G401 (cell line): ENCODE data around the gene RAB6B. TPM values are rescaled to one million over a fixed set of nuclear protein-coding genes. Genes with fewer than 3 reads are reported as not detected.
A peak's percentile ranks its signal among the peaks of the same experiment; 100 is the strongest.

Experiments used
- DNase-seq: peaks from one replicate; pipeline ENCODE4 v3.0.0-alpha.2; 2015; ENCODE audit warnings: low spot score
- in situ Hi-C: cut with HindIII; loops from 2 replicates; pipeline ENCODE4 v1.10.0; 2016; ENCODE audit warnings: low sequenced_read_pairs, mixed read lengths
- total RNA-seq: library from RNA; depleted of rRNA; stranded (reverse); fragments of >200 nt; shearing (Covaris generic); gene quantifications from 2 replicates; pipeline ENCODE4 v1.2.3, GENCODE V29; 2014

The RAB6B gene
- total RNA-seq, 1 experiment from 2014 or later: 2.5 TPM

DNA sequence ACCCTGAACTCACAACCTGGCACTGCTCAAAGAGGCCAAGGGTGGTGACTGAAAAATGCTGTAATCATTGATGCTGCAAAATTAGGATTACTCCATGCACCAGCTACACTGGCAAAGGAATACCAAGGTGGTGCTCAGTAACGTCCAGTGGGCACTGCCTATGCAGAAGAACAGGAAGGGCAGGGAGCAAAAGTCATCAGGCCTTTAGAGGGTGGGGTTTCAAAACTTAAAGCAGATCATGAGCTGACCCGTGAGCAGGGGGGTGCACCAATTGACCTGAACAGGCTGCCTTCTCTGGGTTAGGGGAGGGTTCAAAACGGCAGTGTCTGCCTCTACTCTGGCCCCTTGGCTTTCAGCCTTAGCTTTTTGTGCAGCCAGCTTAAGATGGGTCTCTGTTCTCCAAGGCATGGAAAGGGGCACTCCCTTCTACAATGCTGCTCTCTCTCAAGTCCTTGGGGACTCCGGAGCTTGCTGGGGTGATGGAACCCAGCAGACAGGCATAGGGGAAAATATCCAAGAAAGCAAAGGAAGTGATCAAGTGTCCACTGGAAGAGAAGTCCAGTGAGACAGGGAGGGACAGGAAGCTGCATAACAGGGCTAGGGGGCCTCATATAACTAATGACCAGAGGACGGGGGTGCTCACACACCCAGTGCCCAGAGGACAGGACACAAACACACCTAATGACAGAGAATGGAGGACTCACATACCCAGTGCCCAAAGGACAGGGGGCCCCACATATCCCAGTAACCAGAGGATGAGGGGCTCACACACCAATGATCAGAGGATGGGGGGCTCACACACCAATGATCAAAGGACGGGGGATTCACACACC is 11.4 kb downstream of the RAB6B start:
- no peak for DNase-seq

DNA sequence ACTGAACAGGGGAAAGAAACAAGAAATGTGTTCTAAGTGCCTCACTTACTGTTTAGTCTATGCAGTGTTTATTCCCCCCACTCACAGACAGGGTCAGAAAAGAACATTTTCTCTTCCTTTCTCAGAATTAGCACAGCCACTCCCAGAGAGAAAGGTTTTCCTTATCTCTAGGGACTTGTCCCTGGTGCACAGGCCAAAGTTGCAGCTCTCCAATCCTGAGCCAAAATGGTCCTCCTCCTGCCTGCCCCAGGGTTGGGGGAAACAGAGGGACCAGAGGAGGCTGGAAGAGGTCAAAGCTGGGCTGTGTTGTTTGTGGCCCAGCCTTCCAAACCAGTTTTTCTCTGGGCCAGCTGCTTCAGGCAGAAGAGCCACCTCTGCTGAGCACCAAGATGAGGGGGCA is 12.0 kb downstream of the RAB6B start:
- in situ Hi-C loops: no loop called here
- DNase-seq: no peak

More for the DNA sequence above, 11.4 kb downstream of the RAB6B start:
- in situ Hi-C loops: no loop called here

DNA sequence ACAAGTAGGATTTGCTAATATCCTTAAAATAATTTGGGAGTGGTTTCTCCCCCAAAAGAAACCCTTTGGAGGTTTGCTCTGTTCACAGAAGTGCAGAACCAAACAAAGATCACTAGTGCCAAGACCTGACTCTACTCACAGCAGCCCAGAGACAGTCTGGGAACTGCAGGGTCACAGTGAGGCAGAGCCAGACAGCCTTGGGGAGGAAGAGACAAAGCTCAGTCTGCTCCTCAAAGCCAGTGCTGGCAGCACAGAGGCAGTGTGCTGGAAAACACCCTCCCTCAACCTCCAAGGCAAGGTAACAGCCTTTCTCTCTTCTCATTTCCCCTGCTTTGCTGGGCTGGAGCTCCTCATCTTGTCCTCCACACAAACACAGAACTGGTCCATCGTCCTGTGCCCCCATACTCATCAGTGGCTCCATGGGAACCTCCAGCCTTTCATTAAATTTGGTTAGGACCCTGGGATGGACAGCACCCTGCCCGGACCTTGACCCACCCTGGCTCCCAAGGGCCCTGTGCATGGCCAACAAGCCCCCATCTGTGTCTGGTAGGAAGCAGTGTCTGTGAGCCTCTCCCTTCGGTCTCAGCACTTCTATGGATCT is 12.6 kb downstream of the RAB6B start:
- no peak for DNase-seq
- in situ Hi-C loops: no loop called here

DNA sequence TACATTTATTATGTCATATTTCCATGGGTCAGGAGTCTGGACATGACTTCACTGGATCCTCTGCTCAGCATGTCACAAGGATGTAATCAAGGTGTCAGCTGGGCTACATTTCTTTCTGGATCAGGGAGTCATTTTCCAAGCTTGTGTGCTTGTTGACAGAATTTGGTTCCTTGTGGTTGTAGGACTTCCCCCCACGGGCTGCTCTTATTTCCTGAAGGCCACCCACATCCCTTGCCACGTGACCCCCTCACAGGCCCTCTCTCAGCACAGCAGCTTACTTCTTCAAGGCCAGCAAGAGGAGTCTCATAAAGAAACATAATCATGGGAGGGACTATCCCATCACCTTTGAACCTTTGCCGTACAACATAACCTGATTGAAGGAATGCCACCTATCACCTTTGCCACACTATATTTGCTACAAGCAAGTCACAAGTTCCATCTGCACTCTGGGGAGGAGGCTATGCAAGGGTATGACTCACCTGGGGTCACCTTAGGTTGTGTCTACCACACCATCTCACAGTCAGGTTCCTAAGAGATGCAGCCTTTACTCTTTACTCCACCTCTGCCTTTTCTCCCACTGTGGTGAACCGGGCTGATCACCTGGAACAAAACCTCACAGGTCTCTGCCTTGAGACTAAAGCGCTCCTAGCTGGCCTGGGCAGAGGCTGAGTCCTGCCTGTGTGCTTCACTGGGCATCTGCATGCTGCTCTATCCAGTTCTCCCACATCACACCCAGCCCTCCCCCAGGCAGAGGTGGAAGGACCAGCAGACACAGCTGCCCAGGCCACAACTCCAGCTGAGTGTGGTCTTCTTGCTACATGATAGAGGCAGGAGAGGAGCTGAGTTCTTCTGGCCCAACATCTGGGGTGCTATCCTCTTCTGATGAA is 13.5 kb downstream of the RAB6B start:
- in situ Hi-C loops: no loop called here

DNA sequence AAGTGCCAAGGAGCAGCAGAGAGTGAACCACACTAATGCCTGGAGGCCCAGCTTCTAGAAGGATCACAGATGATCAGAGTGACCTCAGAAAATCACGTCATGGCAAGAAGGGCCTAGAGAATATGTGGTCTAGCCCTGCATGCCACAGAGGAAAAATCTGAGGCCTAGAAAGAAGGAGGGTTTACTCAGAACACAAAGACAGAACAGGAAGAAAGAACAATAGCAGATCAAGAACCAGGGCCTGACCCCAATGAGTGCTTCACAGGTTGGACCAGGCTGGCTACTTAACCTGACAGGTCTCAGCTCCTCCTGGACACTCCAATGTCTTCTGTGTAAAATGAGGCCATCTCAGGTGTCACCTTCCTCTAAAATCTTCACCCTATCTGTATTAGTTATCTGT is 14.2 kb downstream of the RAB6B start:
- in situ Hi-C loops: no loop called here
- no peak for DNase-seq

More for the DNA sequence above, 13.5 kb downstream of the RAB6B start:
- no peak for DNase-seq

DNA sequence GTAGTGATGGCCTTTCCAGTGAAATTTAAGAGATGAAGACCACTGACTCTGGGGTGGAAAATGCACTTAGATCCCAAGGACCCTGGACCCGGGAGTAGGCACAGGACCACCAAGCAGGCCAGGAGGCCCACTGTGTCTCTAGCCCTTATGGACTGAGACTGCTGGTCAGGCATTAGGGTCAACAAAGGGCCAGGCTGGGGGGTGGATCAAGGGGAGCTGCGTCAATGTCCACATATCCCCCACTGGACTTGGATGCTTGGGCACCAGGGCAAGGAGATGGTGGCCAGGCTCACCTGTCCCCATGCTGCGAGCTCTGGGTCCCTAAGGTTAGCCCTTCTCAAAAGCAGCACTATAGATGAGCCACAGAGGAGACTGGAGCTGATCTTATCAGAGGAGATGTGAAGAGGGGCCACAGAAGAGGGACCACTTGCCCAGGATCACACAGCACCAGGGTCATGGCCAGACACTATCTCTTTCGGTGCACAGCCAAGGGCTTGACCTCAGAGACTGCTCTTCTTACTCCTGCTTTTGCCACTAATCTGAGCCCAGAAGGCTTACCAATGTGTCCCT is 14.7 kb downstream of the RAB6B start:
- in situ Hi-C loops: no loop called here
- no peak for DNase-seq

DNA sequence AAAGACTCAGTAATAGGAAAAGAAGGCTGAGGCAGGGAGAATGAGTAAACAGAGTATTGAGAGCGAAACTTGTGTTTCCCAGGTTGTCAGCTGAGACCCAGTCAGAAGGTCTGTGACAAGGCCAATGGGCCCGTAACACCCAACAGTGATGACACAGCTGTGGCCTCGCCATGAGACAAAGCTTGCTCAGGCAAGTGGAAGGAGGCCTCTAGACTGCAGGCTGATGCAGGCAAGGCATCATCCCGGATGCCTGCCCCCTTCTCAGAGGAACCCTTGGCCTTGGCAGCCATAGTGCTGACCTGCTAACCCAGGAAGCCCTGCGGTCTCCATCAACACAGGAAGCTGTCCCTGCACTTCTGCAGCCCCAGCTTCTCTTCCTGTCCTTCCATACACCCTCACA is 15.4 kb downstream of the RAB6B start:
- no peak for DNase-seq
- in situ Hi-C loops: no loop called here

DNA sequence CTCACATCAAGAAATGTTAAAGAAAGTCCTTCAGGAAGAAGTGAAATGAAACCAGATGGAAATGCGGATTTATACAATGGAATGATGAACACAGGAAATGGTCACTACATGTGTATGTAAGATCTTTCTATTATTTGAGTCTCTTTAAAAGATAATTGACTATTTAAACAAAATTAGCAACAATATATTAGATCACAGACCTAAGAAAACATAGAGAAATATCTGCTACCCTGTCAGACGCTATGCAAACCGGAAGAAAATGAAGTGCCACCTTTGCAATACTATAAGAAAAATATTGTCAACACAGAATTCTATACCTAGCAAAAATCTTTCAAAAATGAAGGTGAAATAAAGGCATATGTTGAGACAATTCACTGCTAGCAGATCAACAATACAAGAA is 17.2 kb downstream of the RAB6B start:
- in situ Hi-C loops: no loop called here
- no peak for DNase-seq

DNA sequence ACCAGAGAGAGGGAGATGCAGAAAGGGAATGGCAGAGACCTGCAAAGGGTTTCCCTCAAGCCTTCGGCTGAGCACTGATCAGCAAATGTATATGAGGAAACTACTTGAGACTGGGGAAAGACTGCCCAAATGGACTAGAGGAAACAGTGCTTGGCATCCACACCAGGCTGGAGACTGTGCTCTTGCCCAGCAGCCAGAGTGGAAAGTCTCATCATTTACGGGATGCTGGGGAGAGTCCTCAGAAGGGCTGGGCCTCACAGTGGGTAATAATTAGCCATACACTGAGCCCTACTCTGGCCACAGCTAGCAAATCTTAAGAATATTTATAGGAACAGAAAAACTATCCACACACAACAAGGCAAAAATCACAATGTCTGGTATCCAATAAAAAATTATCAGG is 18.5 kb downstream of the RAB6B start:
- in situ Hi-C loops: no loop called here
- no peak for DNase-seq

DNA sequence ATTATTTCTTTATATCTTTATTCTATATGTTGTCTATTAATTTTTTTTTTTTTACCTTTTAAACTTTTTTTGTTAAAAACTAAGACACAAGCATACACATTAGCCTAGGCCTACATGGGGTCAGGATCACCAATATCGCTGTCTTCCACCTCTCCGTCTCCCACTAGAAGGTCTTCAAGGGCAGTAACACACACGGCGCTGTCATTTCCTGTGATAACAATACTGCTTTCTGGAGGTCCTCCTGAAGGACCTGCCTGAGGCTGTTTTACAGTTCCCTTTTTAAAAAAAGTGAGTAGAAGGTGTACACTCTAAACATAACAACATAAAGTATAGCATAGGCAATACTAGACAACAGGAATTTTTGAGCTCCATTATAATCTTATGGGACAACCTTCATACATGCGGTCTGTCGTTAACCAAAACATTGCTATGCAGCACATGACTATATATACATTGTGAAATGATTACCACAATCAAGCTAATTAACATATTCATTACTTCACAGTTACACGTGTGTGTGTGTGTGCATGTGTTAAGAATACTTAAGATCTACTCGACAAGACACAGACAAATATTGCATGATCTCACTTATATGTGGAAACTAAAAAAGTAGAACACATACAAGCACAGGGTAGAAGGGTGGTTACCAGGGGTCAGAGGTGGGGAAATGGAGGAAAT is 20.8 kb downstream of the RAB6B start:
- DNase-seq: no peak
- in situ Hi-C loops: no loop called here

DNA sequence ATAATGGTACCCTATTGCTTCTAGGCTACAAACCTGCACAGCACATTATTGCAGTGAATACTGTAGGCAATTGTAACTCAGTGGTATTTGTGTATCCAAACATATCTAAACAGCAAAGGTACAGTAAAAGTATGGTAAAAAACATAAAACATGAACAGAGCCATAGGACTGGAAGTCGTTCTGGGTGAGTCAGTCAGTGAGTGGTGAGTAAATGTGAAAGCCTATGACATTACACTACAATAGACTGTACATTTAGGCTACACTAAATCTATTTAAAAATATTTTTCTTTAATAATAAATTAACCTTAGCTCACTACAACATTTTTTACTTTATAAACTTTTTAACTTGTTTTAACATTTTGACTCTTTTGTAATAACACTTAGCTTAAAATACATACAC is 21.3 kb downstream of the RAB6B start:
- in situ Hi-C loops: no loop called here

DNA sequence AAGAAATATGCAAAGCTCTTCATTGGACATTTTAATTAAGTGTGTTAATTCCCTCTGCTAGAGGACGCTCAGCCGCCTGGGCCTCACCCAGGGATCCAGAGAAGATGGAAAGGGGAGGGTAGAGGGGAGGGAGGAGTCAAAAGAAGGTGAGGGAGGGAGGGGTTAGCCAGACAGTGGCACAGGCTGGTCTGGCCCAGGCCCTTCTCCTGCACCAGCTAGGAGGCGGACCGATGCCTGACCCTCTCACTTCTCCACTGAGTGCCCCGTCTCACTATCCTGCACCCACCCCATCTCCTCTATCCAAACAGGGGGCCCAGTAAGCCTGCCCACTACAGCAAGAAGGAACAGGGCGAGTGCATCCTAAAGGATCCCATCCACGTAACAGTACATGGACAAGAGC is 22.9 kb downstream of the RAB6B start:
- in situ Hi-C loops: no loop called here
- DNase-seq: no peak

More for the DNA sequence above, 21.3 kb downstream of the RAB6B start:
- DNase-seq: no peak

DNA sequence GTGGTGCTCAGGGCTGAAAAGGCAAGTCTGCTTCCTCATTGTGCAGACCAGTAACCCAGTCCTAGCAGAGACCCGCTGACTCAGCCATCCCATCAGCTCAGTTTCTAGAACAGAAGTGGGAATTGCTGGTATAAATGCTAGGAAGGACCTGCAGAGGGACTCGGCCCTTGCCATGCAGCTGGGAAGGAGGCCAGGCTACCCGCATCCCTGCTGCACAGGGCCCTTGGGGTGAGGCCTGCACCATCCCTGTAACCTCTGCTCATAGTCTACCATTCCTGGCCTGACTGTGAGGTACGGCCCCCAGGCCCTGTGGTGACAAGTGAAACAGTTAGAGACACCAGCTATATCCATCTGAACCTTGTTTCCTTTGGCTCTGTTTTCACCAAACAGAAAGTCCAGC is 23.5 kb downstream of the RAB6B start:
- in situ Hi-C loops: no loop called here

DNA sequence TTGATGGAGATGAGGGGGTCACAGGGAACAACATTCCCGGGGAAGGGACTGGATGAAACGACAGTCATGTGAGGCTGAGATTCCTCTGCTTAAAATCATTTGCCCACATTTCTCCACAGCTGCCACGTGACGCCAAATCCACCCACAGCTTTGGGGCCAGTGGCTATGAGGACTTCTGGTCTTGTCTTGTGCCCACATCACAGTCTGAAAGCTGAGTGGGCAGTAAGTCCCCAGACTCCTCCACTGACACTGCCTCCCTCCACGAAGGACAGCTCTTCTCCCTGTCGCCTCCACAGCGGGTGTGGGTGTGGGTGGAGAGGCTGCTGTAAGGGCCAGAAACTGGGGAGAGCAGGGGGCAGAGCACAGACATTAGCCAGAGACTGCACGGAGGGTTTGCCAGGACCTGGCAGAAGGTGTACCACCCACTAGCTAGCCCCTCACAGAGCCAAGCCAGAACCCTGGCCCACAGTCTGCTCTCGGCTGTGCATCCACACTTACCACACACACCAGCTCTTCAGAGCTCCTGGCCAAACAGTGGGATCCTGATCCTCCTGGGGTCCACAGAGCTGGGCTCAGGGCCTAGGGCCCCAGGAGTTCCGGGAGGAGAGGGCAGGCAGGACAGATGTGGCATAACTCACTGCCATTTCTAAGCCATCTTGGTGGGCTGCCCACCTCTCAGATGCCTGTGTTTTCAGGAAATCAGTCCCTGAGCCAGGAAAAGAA is 24.2 kb downstream of the RAB6B start:
- in situ Hi-C loops: no loop called here
- DNase-seq: peak; percentile 58

More for the DNA sequence above, 23.5 kb downstream of the RAB6B start:
- no peak for DNase-seq

DNA sequence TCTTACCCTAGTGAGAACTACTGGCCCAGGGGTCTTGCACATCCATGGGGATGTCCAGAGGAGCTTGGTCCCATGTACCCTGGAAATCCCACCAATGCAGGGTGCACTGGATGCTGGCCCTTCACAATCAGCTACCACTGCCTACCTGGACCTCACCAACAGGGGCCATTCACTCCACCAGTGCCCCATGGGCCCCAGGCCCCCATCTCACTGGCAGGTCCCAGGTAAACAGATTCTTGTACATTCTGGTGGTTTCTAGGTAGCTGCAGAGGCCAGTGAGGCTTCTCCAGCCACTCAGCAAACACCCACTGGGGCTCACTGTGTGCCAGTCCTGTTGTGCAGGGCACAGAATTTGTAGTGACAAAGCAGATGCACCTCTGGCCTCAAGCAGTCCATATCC is 24.9 kb downstream of the RAB6B start:
- in situ Hi-C loops: no loop called here
- DNase-seq: no peak

DNA sequence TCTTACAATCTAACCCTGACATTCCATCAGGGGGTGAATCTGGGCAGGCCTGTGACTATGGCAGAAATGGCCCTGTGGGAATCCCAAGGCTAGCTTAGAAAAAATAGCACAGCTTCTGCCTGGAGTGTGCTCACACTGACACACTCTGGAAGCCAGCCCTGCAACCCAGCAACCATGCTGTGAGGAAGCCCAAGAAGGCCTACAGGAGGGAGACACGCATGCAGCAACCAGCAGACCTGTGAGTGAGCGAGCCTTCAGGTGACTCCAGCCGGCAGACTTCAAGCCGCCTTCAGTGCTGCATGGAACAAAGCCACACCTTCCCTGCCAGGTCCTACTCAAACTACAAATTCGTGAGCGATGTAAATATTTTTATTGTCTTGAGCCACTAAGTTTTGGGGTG is 26.1 kb downstream of the RAB6B start:
- no peak for DNase-seq
- in situ Hi-C loops: no loop called here

DNA sequence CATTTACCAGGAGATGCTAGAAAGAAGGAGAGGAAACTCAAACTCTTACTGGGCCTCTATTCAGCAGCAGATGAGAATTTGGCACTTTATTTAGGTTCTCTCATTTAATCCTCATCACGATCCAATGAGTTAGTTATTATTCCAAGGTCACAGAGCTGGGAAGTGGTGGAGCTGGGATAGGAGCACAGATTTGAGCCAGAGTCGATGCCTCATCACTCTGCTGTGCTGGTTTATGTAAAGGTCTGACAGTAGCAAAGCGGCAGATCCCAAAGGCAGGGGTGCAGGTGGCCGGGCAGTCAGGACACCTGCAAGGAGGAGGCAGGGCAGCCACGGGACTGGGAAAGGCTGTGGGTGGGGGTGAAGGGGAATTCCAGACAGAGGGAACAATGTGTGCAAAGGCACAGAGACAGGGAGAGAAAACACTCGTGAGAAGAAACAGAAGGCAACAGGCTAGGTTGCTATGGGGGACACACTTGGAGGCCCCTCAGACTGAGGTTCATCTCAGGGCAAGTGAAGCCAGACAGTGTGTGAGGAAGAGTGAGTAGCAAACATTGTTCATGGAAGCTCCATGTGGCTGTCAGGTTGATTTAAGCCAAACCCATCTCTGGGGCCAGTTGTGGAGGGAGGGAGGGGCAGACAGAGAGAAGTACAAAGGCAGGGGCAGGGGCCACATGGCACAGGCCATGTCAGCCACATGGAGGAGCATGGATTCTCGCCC is 26.8 kb downstream of the RAB6B start:
- in situ Hi-C loops: no loop called here
- DNase-seq: no peak

DNA sequence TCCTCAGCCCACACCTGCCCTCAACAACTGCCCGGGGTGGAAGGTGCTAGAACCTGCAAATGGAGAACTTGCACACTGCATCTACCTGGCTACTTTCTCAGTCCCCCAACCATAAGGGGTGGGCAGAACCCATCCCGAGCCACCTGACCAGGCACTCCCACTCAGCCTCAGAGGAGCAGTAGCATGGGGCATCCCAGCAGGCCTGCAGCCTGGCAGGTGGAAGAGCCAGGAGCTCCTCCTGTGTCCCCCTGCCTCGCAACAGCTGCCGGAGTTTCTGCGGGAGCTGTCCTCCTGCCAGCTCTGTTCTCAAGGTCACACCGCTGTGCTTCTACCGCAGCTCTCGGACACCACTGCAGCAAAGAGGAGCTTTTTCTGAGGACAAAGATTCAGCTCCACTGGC is 27.5 kb downstream of the RAB6B start:
- in situ Hi-C loops: no loop called here

More for the DNA sequence above, 27.5 kb downstream of the RAB6B start:
- DNase-seq: no peak
